Measurements from ENCODE around the gene M1AP.

GRCh38 chr2:74534411-74534810 lies 113.7 kb downstream of the M1AP start:
- TF ChIP-seq CTCF (IDR thresholded peaks at IDR 0.05) (no peak), POLR2A (IDR thresholded peaks at IDR 0.05) (no peak)
